Karpas-422 (cell line): ENCODE measurements around the gene AFF1. TPM values are rescaled to one million over a fixed set of nuclear protein-coding genes. Genes with fewer than 3 reads are reported as not detected.

ENCODE experiments used
- DNase-seq: peaks from one replicate; pipeline ENCODE4 v3.0.0-alpha.2; 2015
- H2AFZ ChIP-seq: fragments of 200-600 bp; sonication (generic); 2 replicates; pipeline ENCODE4 v1.6.1; 2014; ENCODE audit warnings: antibody characterized with exemption, low read length, mixed read lengths
- H3K27ac ChIP-seq: fragments of 200-600 bp; sonication (generic); 2 replicates; pipeline ENCODE4 v1.5.1; 2014; ENCODE audit warnings: mild to moderate bottlenecking, low read length, moderate library complexity
- H3K27me3 ChIP-seq: fragments of 200-600 bp; sonication (generic); 2 replicates; pipeline ENCODE4 v1.6.1; 2014; ENCODE audit warnings: low read length, mixed read lengths
- H3K36me3 ChIP-seq: fragments of 200-600 bp; sonication (generic); 2 replicates; pipeline ENCODE4 v1.6.1; 2014; ENCODE audit warnings: low read length, mixed read lengths; ENCODE audit not compliant: insufficient read depth
- H3K4me1 ChIP-seq: fragments of 200-600 bp; sonication (generic); 2 replicates; pipeline ENCODE4 v1.6.1; 2014; ENCODE audit warnings: mild to moderate bottlenecking, low read length, mixed read lengths
- H3K4me2 ChIP-seq: fragments of 200-600 bp; sonication (generic); 2 replicates; pipeline ENCODE4 v1.6.1; 2014; ENCODE audit warnings: low read length, low read depth, mild to moderate bottlenecking; ENCODE audit not compliant: poor library complexity, severe bottlenecking
- H3K4me3 ChIP-seq: fragments of 200-600 bp; sonication (generic); 2 replicates; pipeline ENCODE4 v1.5.1; 2014; ENCODE audit warnings: mild to moderate bottlenecking, antibody characterized with exemption, low read length, mixed read lengths
- H3K79me2 ChIP-seq: fragments of 200-600 bp; sonication (generic); 2 replicates; pipeline ENCODE4 v1.6.1; 2014; ENCODE audit warnings: mild to moderate bottlenecking, low read length, mixed read lengths
- H3K9ac ChIP-seq: fragments of 200-600 bp; sonication (generic); 2 replicates; pipeline ENCODE4 v1.6.0; 2014; ENCODE audit warnings: low read length
- H3K9me2 ChIP-seq: fragments of 200-600 bp; sonication (generic), shearing (Covaris generic); replicated peaks from 2 replicates; pipeline ENCODE4 v1.6.0; 2014; ENCODE audit warnings: mild to moderate bottlenecking, low read length, moderate library complexity; ENCODE audit not compliant: insufficient read depth
- H3K9me3 ChIP-seq: fragments of 300-700, 200-600 bp; sonication (generic); 2 replicates; pipeline ENCODE4 v1.6.1; 2014; ENCODE audit warnings: low read length, mixed read lengths
- H4K20me1 ChIP-seq: fragments of 200-600 bp; sonication (generic); 2 replicates; pipeline ENCODE4 v1.6.1; 2014; ENCODE audit warnings: mild to moderate bottlenecking, antibody characterized with exemption, low read length, low read depth; ENCODE audit not compliant: insufficient read depth
- total RNA-seq: library from RNA; depleted of rRNA; stranded (reverse); fragments of >200 nt; shearing (Covaris generic); gene quantifications from 2 replicates; pipeline ENCODE4 v1.2.3, GENCODE V29; 2014; ENCODE audit warnings: low replicate concordance

The AFF1 gene
- total RNA-seq, 1 experiment from 2014 or later: 6.6 TPM

GRCh38 chr4:87046121-87046551, 111.3 kb downstream of the AFF1 start:
- Histone ChIP-seq H3K27ac (no peak overlapping the region), H4K20me1 (peaks cover 3% of the 10 kb centered on the region), H3K4me3 (no peak overlapping the region), H3K79me2 (no peaks in the 10 kb centered on the region), H3K9me3 (no peaks in the 10 kb centered on the region), H3K9me2 (no peaks in the 10 kb centered on the region), H2AFZ (no peak overlapping the region), H3K36me3 (no peaks in the 10 kb centered on the region), H3K27me3 (0 out of 2 replicates have a peak, but pooled peaks cover 3% of the 10 kb centered on the region), H3K4me1 (peaks cover 8% of the 10 kb centered on the region), H3K4me2 (no peak overlapping the region), H3K9ac (no peak overlapping the region)
- DNase-seq: no peak

- Histone ChIP-seq H3K9ac (no peak overlapping the region), H3K27ac (no peak overlapping the region), H3K9me3 (no peaks in the 10 kb centered on the region), H3K4me1 (peaks cover 9% of the 10 kb centered on the region), H3K36me3 (no peaks in the 10 kb centered on the region), H3K27me3 (0 out of 2 replicates have a peak, but pooled peaks cover under 1% of the 10 kb centered on the region), H3K9me2 (no peaks in the 10 kb centered on the region), H4K20me1 (peaks cover 3% of the 10 kb centered on the region; the same call in 1 of the 2 replicates), H2AFZ (no peak overlapping the region), H3K79me2 (no peaks in the 10 kb centered on the region), H3K4me2 (no peak overlapping the region), H3K4me3 (no peak overlapping the region)
- DNase-seq: no peak
Measured at GRCh38 chr4:87047281-87047798, 112.5 kb downstream of the AFF1 start.

- H3K27me3 ChIP-seq: peaks cover 4% of the 10 kb centered on the region; the same call in 1 of the 2 replicates
- no peak overlapping the region for H3K4me3 ChIP-seq
- no peak overlapping the region for H3K4me2 ChIP-seq
- DNase-seq: no peak
- H2AFZ ChIP-seq: no peak overlapping the region
- H3K9me3 ChIP-seq: no peaks in the 10 kb centered on the region
- H3K9me2 ChIP-seq: no peaks in the 10 kb centered on the region
- no peak overlapping the region for H3K27ac ChIP-seq
- peaks cover 10% of the 10 kb centered on the region for H3K4me1 ChIP-seq
- H3K79me2 ChIP-seq: no peaks in the 10 kb centered on the region
- H3K9ac ChIP-seq: no peak overlapping the region
- H3K36me3 ChIP-seq: no peaks in the 10 kb centered on the region
- peaks cover 3% of the 10 kb centered on the region for H4K20me1 ChIP-seq
Measured at GRCh38 chr4:87049508-87049907, 114.7 kb downstream of the AFF1 start.

- H2AFZ ChIP-seq: no peak overlapping the region
- no peaks in the 10 kb centered on the region for H3K9me2 ChIP-seq
- peaks cover 4% of the 10 kb centered on the region; the same call in 1 of the 2 replicates for H3K27me3 ChIP-seq
- H3K36me3 ChIP-seq: no peaks in the 10 kb centered on the region
- H3K9me3 ChIP-seq: no peaks in the 10 kb centered on the region
- H3K9ac ChIP-seq: no peak overlapping the region
- H3K4me3 ChIP-seq: no peak overlapping the region
- H3K4me2 ChIP-seq: no peak overlapping the region
- no peak for DNase-seq
- peaks cover 12% of the 10 kb centered on the region for H3K4me1 ChIP-seq
- H4K20me1 ChIP-seq: peaks cover 3% of the 10 kb centered on the region
- H3K27ac ChIP-seq: no peak overlapping the region
- no peaks in the 10 kb centered on the region for H3K79me2 ChIP-seq
Measured at GRCh38 chr4:87050596-87050995, 115.8 kb downstream of the AFF1 start.

GRCh38 chr4:87051121-87051713, 116.4 kb downstream of the AFF1 start:
- Histone ChIP-seq H3K4me2 (no peak overlapping the region), H3K27ac (no peak overlapping the region), H3K79me2 (no peaks in the 10 kb centered on the region), H3K27me3 (peaks cover 4% of the 10 kb centered on the region; the same call in 1 of the 2 replicates), H3K36me3 (no peaks in the 10 kb centered on the region), H3K4me3 (no peak overlapping the region), H3K9me3 (no peaks in the 10 kb centered on the region), H4K20me1 (peaks cover 3% of the 10 kb centered on the region), H3K9me2 (no peaks in the 10 kb centered on the region), H3K4me1 (peaks cover 12% of the 10 kb centered on the region), H3K9ac (no peak overlapping the region), H2AFZ (no peak overlapping the region)
- no peak for DNase-seq

GRCh38 chr4:87052615-87053014, 117.8 kb downstream of the AFF1 start:
- Histone ChIP-seq H3K36me3 (no peaks in the 10 kb centered on the region), H3K27ac (no peak overlapping the region), H3K27me3 (peaks cover 4% of the 10 kb centered on the region; the same call in 1 of the 2 replicates), H3K4me1 (peaks cover 12% of the 10 kb centered on the region), H3K9me2 (no peaks in the 10 kb centered on the region), H2AFZ (no peak overlapping the region), H3K9ac (no peak overlapping the region), H3K79me2 (no peaks in the 10 kb centered on the region), H4K20me1 (peaks cover 3% of the 10 kb centered on the region), H3K4me2 (no peak overlapping the region), H3K4me3 (no peak overlapping the region), H3K9me3 (no peaks in the 10 kb centered on the region)
- no peak for DNase-seq

GRCh38 chr4:87053176-87053658, 118.4 kb downstream of the AFF1 start:
- Histone ChIP-seq H4K20me1 (peaks cover 3% of the 10 kb centered on the region), H3K4me1 (peaks cover 12% of the 10 kb centered on the region), H3K4me2 (no peak overlapping the region), H3K79me2 (no peaks in the 10 kb centered on the region), H3K27me3 (peaks cover 4% of the 10 kb centered on the region; the same call in 1 of the 2 replicates), H3K4me3 (no peak overlapping the region), H3K27ac (no peak overlapping the region), H3K9me2 (no peaks in the 10 kb centered on the region), H2AFZ (no peak overlapping the region), H3K36me3 (no peaks in the 10 kb centered on the region), H3K9ac (no peak overlapping the region), H3K9me3 (no peaks in the 10 kb centered on the region)
- no peak for DNase-seq

- H3K27ac ChIP-seq: no peak overlapping the region
- H3K9me3 ChIP-seq: no peaks in the 10 kb centered on the region
- no peaks in the 10 kb centered on the region for H3K36me3 ChIP-seq
- no peak for DNase-seq
- H3K9me2 ChIP-seq: no peaks in the 10 kb centered on the region
- peaks cover 3% of the 10 kb centered on the region for H4K20me1 ChIP-seq
- no peaks in the 10 kb centered on the region for H3K79me2 ChIP-seq
- H3K27me3 ChIP-seq: peaks cover 4% of the 10 kb centered on the region; the same call in 1 of the 2 replicates
- peaks cover 12% of the 10 kb centered on the region for H3K4me1 ChIP-seq
- no peak overlapping the region for H3K4me3 ChIP-seq
- H3K4me2 ChIP-seq: no peak overlapping the region
- no peak overlapping the region for H3K9ac ChIP-seq
- no peak overlapping the region for H2AFZ ChIP-seq
Measured at GRCh38 chr4:87053802-87054767, 119.3 kb downstream of the AFF1 start.
